Suprapubic skin (tissue), 4 donors: ENCODE data around the gene PON1. TPM values are rescaled to one million over a fixed set of nuclear protein-coding genes. Genes with fewer than 3 reads are reported as not detected.

Experiments
- DNase-seq, 2 donors: peaks; one replicate each; pipeline ENCODE4 v3.0.0-alpha.2; 2019; ENCODE audit warnings: low spot score in 2 of 2
- H3K27ac ChIP-seq: fragments of 200-600 bp; sonication (generic); one replicate; pipeline ENCODE4 v1.5.1; 2019
- H3K27me3 ChIP-seq: fragments of 200-600 bp; sonication (generic); one replicate; pipeline ENCODE4 v1.5.1; 2019
- H3K36me3 ChIP-seq: fragments of 200-600 bp; sonication (generic); one replicate; pipeline ENCODE4 v1.5.1; 2019
- H3K4me1 ChIP-seq: fragments of 200-600 bp; sonication (generic); one replicate; pipeline ENCODE4 v1.5.1; 2019
- H3K4me3 ChIP-seq: fragments of 200-600 bp; sonication (generic); one replicate; pipeline ENCODE4 v1.5.1; 2019; ENCODE audit warnings: mild to moderate bottlenecking
- H3K9me3 ChIP-seq: fragments of 200-600 bp; sonication (generic); one replicate; pipeline ENCODE4 v1.5.1; 2019
- CTCF ChIP-seq, 2 donors: fragments of 200-600 bp in 1 of 2; fragments of 450-650 bp in 1 of 2; sonication (generic) in 1 of 2; IDR thresholded peaks; one replicate each; pipeline ENCODE4 v1.5.1; 2016 to 2019; ENCODE audit warnings: antibody characterized with exemption in 2 of 2, mild to moderate bottlenecking in 1 of 2, moderate library complexity in 1 of 2
- EP300 ChIP-seq: sonication (generic); formaldehyde crosslinking; IDR thresholded peaks from one replicate; pipeline ENCODE4 v1.6.1; 2017; ENCODE audit warnings: antibody characterized with exemption
- POLR2A ChIP-seq, 2 donors: fragments of 450-650 bp; IDR thresholded peaks; one replicate each; pipeline ENCODE4 v1.6.1; 2017; ENCODE audit warnings: antibody characterized with exemption in 2 of 2, mild to moderate bottlenecking in 2 of 2, moderate library complexity in 2 of 2
- POLR2AphosphoS5 ChIP-seq, 3 donors: sonication (generic); formaldehyde crosslinking; IDR thresholded peaks; one replicate each; pipeline ENCODE4 v1.6.1; 2017; ENCODE audit warnings: antibody characterized with exemption in 3 of 3
- WGBS: methylation state at CpG from one replicate; pipeline ENCODE4 v1.1.5; 2018; 5-methylcytosine and 5-hydroxymethylcytosine counted together
- total RNA-seq, 4 donors: library from RNA; depleted of rRNA; stranded (reverse); fragments of >200 nt; gene quantifications; one replicate each; pipeline ENCODE4 v1.1.0, GENCODE V29; 2016

Gene PON1
- total RNA-seq, 4 donors from 2014 or later, result 0.30 to 0.97 TPM; not detected in 2

DNA sequence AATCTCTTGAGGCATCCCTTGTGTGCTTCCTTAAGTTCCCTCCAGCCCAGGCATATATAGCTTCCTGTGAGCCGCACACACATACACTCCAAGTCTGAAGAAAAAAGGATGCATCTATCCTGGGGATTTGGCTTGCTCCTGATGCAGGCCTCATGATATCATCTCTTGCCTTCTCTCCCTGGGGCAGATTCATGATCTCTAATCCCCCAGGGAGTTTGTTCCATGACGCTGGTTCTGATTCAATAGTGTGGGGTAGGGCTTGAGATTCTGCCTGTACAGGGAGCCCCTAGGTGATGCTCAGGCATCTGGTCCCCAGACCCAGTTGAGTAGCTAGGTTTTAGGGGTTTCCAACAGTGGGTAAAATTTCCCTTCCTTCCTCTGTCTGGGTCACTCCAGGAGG, 1.5 kb downstream of the PON1 start:
- Histone ChIP-seq H3K4me3 (no peak overlapping the region), H3K36me3 (no peaks in the 10 kb centered on the region), H3K4me1 (no peaks in the 10 kb centered on the region), H3K27ac (no peak overlapping the region), H3K9me3 (no peaks in the 10 kb centered on the region), H3K27me3 (peaks cover 13% of the 10 kb centered on the region)
- TF ChIP-seq POLR2AphosphoS5 (IDR thresholded peaks at IDR 0.05) (no peak), EP300 (no peak)
- 25% methylated on average over 2 of the region's 2 CpGs for whole genome bisulfite sequencing
- no peak for DNase-seq

GRCh38 chr7:95322396-95322795, 1.9 kb downstream of the PON1 start:
- DNase-seq, result no peak
- H3K36me3 ChIP-seq, result no peaks in the 10 kb centered on the region
- no peak overlapping the region for H3K27ac ChIP-seq
- no peaks in the 10 kb centered on the region for H3K9me3 ChIP-seq
- peaks cover 13% of the 10 kb centered on the region for H3K27me3 ChIP-seq
- 87% methylated on average over 8 of the region's 8 CpGs for WGBS
- TF ChIP-seq POLR2A (IDR thresholded peaks at IDR 0.05) (no peak), EP300 (no peak), CTCF (IDR thresholded peaks at IDR 0.05) (no peak), POLR2AphosphoS5 (IDR thresholded peaks at IDR 0.05) (no peak)
- no peaks in the 10 kb centered on the region for H3K4me1 ChIP-seq
- H3K4me3 ChIP-seq, result no peak overlapping the region

DNA sequence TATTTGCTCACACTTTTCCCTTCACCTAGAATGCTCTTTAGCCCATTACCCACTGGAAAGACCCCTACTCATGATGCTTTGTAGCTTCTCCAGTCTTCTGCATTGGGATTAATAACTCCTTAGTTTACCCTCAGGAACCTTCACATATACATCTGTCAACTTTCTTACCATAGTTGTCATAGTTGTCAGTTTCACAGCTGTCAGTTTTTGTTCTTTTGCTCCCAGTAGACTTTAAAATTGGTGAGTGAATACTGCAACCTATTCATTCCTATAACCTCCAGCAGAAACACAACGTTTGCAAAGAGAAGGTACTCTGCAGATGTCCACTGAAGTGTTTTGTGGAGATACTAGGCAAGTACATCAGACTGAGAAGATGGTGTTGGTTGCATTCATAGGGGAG, 2.6 kb downstream of the PON1 start:
- Histone ChIP-seq H3K27me3 (peaks cover 13% of the 10 kb centered on the region), H3K9me3 (no peaks in the 10 kb centered on the region), H3K4me3 (no peak overlapping the region), H3K36me3 (no peaks in the 10 kb centered on the region), H3K4me1 (no peaks in the 10 kb centered on the region), H3K27ac (no peak overlapping the region)
- no peak for DNase-seq
- TF ChIP-seq EP300 (no peak), CTCF (IDR thresholded peaks at IDR 0.05) (no peak), POLR2AphosphoS5 (IDR thresholded peaks at IDR 0.05) (no peak), POLR2A (IDR thresholded peaks at IDR 0.05) (no peak)
- WGBS, result 54% methylated on average over 1 of the region's 1 CpG

- 100% methylated on average over 1 of the region's 1 CpG for WGBS
These were observed 3.7 kb downstream of the PON1 start for GRCh38 chr7:95320651-95321050.

DNA sequence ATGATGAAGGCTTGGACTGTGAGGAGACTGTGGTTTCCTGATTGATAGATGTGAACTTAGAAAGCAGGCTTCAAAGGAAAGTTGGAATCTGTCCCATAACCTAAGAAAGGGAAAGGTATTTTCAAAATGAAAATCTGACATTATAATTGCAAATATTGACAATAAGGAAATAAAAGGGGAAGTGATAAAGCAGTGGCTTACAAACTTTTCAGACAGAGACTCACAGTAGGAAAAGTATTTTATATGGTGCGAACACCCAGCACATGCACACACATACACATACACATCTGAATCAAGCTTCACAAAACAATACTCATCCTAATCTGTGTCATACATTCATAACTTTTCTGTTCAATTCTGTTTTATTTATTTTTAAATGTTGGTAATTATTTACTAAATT, 4.8 kb downstream of the PON1 start:
- no peak overlapping the region for H3K4me3 ChIP-seq
- no peaks in the 10 kb centered on the region for H3K4me1 ChIP-seq
- WGBS, result 95% methylated on average over 1 of the region's 1 CpG
- no peaks in the 10 kb centered on the region for H3K36me3 ChIP-seq
- TF ChIP-seq POLR2A (IDR thresholded peaks at IDR 0.05) (no peak), EP300 (no peak), CTCF (IDR thresholded peaks at IDR 0.05) (no peak), POLR2AphosphoS5 (IDR thresholded peaks at IDR 0.05) (no peak)
- H3K27ac ChIP-seq, result no peak overlapping the region
- peaks cover 8% of the 10 kb centered on the region for H3K27me3 ChIP-seq
- DNase-seq, result no peak
- no peaks in the 10 kb centered on the region for H3K9me3 ChIP-seq

More at GRCh38 chr7:95320651-95321050, 3.7 kb downstream of the PON1 start:
- H3K36me3 ChIP-seq, result no peaks in the 10 kb centered on the region
- no peak overlapping the region for H3K4me3 ChIP-seq
- H3K4me1 ChIP-seq, result no peaks in the 10 kb centered on the region
- H3K27ac ChIP-seq, result no peak overlapping the region
- no peaks in the 10 kb centered on the region for H3K9me3 ChIP-seq
- TF ChIP-seq CTCF (IDR thresholded peaks at IDR 0.05), result no peak
- TF ChIP-seq POLR2A (IDR thresholded peaks at IDR 0.05), result no peak
- no peak for TF ChIP-seq EP300
- TF ChIP-seq POLR2AphosphoS5 (IDR thresholded peaks at IDR 0.05), result no peak
- peaks cover 13% of the 10 kb centered on the region for H3K27me3 ChIP-seq
- no peak for DNase-seq

GRCh38 chr7:95318501-95319100, 5.7 kb downstream of the PON1 start:
- H3K27ac ChIP-seq, result no peak overlapping the region
- no peaks in the 10 kb centered on the region for H3K4me1 ChIP-seq
- peaks cover under 1% of the 10 kb centered on the region for H3K27me3 ChIP-seq
- DNase-seq, result no peak
- 79% methylated on average over 8 of the region's 8 CpGs for WGBS
- H3K4me3 ChIP-seq, result no peak overlapping the region
- TF ChIP-seq POLR2AphosphoS5 (IDR thresholded peaks at IDR 0.05) (no peak), CTCF (IDR thresholded peaks at IDR 0.05) (no peak)
- no peaks in the 10 kb centered on the region for H3K9me3 ChIP-seq
- no peaks in the 10 kb centered on the region for H3K36me3 ChIP-seq
